HG03571 (cell line): ENCODE results near the gene CLK4.
A peak's percentile ranks its signal among the peaks of the same experiment; 100 is the strongest.

Experiments used
- ATAC-seq: cut with Tn5 transposase; IDR thresholded peaks from one replicate; pipeline ENCODE4 v1.9.1; 2021; ENCODE audit not compliant: unreplicated experiment

The CLK4 gene

DNA sequence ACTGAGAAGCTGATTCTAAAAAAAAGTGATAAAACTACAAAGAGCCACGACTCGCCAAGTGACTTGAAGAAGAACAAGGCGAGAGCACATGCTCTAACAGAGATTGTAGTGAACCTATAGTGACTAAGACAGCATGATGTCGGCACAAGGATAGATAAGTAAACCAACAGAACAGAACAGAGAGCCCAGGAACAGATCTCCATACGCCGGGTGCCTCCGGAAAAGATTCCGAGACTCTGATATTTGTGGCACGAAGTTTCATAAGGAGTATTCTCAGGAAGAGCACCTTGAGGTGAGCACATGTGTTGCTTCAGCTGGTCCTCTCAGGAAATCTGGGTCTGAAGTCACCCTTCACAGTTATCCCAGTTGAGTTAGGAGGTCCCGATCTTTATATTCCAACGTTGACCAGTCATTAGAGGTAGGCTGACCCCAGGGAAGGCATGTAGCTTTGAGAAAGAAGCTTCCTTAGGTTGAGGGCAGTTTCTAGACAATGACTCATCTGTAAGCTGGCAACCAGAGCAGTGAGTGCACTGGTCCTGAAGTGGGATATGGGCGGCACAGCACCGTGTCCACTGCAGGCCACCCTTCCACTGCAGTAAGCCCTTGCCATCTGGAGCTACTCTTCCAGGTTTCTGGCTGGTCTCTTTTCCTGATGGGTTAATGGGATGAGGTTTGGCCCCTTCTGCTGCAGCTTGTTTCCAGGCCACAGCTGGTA is 13.6 kb upstream of the CLK4 start:
- no peak for ATAC-seq

DNA sequence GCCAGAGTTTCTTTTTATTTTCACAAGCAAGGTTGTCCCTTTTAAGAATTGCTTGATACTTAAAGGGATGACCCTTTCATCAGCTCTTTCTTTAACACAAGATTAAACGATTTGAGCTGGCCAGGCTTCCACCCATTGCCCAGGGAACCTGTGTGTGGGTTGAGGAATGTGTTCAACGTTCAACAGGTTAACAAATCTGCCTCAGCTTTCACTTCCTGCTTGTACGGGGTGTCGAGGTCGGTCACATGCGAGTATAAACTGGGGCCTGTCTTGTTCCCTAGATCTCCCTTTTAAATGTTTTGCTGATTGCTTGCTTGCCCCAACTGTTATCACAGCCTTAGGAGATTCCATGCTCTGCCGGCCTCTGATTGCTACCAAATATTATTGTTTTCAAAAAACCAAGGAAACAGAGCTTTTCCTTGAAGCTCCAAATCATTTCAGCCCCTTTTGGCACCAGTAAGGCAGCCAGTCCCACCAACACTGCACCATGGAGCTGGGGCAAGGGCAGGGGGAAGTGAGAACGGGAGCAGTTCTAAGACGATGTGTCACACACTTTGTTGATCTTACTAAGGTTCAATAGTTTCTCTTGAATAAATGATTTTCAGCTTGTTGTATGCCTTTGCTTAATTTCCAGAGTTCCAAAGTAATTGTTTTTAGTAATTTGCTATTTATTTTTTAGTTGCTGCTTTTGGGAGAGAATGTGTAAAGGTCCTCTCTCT is 10.7 kb upstream of the CLK4 start:
- no peak for ATAC-seq

DNA sequence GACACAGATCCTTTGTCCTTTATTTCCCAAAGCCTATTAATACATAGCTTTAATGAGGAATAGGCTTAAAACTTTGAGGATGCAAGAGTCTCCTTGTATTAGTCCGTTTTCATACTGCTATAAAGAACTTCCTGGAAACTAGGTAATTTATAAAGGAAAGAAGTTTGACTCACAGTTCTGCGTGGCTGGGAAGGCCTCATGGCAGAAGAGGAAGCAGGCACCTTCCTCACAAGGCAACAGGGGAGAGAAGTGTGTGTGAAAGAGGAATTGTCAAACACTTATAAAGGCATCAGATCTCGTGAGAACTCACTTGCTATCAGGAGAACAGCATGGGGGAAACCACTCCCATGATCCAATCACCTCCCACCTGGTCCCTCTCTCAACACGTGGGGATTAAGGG is 5.4 kb upstream of the CLK4 start:
- ATAC-seq, result no peak

DNA sequence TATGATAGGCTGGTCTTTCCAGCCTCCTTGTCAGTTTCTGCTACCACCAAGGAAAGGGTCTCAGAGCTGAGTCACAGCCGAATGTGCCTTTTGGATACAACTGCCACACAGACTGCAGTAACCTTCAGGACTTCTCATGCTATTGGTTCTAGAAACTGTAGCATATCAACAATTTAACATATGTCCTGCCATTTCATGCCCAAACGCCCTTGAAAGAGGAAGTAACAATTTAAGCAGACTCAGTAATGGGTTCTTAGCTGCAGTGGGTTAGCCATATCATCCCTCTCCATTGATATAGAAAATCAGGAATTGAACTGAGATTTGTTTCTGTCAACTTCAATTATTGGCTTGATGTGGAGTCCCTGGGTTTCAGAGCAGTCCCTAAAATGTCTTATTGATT is 4.1 kb upstream of the CLK4 start:
- ATAC-seq, result no peak

DNA sequence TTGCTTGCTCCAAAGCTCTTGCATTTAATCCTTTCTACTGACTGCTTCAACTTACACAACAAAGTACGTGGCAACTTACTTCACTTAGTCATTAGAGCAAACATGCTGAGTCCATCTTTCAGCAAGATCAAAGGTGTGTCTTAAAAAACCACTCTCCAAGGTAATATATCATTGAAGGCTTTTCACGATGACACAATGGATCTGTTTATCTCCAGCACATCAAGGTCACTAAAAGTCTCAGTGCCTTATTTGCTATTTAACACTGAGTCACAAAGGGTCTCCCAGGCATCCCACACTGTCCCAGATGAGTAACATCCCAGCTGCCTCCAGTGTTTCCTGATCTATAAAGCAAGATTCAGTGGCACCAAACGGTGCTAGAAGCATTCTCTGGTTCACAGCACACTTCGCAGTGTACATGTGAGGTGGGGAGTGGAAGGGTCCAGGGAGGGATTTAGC is 3.7 kb upstream of the CLK4 start:
- no peak for ATAC-seq

DNA sequence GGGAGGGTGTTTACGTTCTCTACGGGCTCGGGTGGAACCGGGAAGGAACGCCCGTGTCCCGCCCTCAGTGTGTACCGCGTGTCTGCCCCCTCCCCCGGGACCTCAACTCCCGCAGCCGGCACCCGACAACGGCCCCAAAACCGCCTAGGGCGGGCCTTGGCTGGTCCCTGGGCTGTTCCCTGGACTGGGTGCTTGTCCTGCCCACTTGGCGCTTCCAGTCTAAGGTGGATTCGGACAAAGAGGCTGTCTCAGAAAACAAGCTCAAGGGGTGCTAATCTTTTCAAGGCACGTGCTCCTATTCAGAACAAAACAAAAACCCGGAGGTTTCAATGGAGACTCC is 379 bp upstream of the CLK4 start:
- peak; percentile 12 for ATAC-seq

DNA sequence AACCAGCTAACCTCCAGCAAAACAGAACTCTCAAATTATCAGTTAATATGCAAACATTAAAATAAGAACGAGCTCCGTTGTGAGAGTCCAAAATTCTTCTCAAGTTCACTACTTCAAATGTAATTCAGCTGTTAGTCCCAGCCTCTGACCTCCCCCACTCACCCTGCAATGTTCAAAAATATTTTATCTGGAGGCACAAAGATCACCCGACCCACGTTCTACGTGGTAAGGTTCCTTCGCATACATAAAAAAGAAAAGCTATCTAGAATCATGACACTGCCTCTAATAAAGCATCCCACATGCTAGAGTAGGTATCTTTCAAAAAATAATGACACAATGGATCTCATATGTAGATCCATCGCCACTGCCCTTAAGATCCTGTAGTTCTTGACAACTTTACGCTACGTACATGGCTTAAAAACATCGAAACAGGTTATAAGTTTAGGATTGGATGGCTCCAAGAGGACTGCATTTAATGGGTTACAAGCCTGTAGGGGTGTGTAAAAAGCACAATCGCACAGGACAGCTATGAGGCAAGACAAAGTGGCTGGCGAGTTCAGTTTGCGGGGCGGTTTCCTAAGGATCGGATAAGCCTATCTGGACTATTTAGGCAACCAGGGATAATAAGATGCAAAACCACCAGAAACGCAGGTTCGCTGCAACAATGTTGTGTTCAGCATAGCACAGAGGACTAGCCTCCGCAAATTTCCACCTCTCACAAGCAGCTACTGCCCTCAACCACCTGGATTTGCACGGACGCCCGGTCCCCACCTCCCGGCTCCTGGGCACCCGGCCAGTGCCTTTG is 969 bp downstream of the CLK4 start:
- peak; percentile 9 for ATAC-seq

DNA sequence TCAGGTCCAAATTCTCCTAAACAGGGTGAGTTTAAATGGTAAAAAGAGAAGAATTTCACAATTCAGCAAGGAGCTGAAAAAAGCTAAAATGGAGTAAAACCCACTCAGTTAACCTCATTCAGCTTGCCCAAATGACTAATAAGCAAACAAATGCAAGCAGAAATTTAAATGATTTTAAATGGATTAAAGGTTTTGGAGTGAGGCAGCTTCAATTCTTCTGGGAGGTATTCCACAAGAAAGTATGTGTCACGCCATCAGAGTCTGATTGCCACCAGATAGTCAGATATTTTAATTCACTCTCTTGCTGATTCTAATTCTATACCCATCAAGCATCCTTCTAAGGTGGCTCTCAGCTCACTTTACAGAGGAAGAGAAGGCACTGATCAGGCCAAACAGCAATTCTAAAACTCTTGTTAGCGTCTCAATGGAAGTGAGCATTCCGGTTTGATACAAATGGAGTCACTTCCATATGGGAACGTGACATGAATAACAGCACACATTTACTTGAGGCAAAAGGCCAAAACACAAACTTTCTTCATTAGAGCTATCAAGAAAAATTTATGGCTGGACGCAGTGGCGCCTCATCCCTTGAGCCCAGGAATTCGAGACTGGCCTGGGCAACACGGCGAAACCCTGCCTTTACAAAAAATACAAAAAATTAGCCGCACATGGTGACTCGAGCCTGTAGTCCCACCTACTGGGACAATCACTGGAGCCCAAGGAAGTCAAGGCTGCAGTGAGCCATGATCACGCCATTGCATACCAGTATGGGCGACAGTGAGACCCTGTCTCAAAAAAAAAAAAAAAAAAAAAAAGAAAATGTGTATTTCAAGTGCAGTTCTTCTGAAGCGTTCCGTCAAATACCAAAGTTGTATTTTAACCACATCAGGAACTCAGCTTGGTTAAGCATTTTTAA is 2.0 kb downstream of the CLK4 start:
- no peak for ATAC-seq

DNA sequence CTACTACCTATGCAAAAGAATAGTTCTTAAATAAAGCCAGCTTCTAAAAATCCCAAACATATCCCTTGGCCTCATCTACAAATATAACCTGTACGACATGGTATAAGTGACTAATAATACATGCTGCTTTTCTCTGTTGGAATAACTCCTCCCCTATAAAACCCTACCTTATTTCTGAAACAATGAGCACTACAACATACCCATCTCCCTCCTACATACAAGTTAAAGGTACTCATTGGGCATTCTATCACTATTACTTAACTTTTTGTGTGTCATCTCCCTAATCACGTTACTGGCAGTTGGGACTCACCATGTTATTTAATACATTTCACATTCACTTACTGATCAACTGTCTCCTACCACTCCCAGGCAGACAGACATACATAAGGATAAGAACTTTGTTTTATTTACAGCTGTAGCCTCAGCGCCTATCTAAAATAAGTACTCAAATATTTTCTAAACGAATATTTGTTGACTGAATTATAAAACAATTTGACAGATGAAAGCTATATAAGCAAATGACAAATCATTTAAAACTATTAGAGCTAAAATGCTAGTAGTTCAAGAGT is 4.1 kb downstream of the CLK4 start:
- ATAC-seq, result no peak

DNA sequence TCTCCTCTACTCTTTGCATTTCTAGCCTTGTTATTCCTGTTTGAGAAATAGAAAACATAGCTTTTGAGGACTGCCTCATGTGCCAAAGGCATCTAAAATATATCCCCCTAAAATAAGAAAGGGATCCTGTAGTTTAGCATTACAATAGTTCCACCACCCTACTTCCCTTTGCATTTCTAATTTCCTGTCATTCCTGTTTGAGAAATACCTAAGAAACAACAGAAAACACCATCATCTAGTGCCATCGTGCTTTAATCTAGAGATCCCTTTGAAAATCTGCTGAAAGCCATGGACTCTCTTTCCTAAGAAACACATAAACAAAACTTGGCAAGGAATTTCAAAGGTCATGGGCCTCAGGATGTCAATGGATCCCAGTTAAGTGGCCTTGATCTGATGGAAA is 7.5 kb downstream of the CLK4 start:
- no peak for ATAC-seq

DNA sequence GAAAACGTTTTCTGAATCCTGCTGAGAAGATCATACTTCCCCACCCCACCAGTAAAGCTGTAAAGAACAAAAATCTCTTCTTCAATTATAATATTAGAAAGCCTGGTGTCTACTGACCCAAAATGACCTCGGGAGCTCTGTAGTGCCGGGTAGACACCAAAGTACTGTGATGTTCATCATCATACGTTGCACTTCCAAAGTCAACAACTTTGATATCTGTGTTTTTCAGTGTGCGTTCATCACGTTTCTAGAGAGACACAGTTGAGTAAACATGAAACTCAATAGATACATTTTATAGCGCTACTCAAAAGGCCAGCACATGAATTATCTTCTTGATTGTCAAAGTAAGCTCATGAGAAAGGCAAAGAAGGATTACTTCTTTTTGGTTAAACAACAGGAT is 14.6 kb downstream of the CLK4 start:
- ATAC-seq, result no peak

DNA sequence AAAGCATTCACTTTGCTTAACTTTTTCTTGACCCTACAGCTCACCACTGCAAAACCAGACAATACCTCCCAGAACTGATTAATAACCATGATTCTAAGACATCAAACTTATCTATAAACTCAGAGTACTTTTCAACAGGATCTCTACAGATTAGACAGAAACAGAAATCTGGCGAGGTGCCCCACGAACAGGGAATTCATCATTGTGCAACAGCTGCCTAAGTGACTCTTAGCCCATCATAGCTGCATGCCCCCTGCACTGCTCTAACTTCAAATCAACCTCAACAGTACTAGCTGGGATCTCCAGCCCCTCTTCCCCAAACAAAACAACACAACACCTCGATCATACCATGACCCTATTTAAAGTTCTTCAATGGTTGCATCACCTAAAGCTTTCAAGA is 20.6 kb downstream of the CLK4 start:
- ATAC-seq, result no peak

DNA sequence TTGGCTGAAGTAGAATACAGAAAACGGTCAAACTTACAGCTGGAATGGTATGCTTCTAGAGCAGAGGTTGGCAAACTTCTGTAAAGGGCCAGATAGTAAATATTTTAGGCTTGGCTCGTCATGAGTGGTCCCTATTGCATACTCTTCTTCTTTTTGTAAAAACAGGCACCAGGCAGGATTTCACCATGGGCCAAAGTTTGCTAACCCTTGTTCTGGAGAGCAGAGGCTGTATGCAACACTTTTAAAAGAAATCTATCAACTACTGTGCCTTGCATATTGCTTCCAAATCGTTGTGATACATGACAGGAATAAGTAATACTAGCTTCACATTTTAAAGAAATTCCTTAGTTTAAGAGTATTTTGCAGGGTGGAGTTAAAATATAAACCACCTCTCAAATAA is 21.1 kb downstream of the CLK4 start:
- no peak for ATAC-seq

DNA sequence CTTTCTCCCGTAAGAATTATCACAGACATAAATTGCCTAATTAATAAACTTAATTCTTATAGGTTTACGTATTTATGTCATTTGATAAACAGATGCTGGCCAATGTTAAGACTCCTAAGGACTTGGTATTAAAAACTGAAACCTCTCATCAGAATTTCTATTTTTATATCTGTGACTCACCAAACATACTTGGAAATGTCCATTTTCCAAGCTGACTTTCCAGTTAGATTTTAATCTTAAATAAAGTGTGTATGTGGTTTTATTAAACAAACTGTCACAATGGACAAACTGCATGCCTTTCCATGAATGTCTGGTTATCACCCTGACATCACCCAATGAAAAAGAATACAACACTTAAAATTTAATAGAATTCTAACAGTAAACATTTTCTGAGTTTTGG is 24.1 kb downstream of the CLK4 start:
- no peak for ATAC-seq

DNA sequence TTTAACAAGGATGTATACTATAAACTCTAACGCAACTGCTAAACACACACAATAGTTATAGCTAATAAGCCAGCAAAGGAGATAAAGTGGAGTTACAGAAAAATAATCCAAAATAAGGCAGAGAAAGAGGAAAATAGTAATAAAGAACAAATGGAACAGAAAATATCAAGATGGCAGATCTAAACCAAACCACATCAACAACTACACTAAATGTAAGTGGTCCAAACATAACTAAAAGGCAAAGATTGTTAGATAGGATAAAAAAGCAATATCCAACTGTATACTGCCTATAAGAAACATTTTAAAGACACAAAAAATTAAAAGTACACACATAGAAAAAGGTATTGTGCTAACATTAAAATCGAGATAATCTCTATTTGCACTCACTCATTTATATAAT is 31.1 kb downstream of the CLK4 start:
- ATAC-seq, result no peak

DNA sequence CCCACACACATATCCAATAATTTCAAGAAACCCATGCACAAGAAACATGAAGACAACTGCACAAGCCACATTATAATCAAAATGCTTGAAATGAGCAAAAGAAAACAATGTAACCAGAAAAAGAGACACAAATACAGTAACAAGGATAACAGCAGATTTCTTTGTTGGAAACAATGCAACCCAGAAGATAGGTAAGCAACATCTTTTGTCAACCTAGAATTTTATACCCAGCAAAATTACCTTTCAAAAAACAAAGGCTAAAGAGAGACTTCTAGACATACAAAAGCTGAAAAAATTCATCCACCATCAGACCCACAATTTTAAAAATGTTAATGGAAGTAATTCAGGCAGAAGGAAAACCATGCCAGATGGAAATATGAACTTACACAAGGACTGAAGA is 31.7 kb downstream of the CLK4 start:
- no peak for ATAC-seq

DNA sequence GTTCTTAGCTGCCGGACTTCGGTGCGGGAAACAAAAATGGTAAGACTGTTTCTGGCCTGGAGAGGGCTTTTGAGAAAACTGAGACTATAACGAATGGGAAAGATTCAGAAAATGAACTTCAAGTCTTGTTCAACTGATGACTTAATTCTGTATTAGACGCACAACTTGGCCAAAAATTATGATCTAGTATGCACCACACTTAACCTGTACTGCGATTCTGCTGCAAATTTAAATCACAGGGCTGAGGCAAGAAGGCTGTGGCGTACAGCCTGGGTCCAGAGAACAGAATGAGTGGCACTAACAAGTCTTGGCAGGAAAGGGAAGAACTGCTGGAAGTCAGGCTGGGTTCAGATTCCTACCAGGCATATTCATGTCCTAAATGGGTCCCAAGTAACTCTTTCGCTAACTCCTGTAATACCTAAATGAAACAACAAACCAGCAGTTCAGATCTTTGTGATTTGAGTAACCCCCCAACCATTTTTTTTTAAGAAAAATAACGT is 35.9 kb downstream of the CLK4 start:
- ATAC-seq, result no peak

DNA sequence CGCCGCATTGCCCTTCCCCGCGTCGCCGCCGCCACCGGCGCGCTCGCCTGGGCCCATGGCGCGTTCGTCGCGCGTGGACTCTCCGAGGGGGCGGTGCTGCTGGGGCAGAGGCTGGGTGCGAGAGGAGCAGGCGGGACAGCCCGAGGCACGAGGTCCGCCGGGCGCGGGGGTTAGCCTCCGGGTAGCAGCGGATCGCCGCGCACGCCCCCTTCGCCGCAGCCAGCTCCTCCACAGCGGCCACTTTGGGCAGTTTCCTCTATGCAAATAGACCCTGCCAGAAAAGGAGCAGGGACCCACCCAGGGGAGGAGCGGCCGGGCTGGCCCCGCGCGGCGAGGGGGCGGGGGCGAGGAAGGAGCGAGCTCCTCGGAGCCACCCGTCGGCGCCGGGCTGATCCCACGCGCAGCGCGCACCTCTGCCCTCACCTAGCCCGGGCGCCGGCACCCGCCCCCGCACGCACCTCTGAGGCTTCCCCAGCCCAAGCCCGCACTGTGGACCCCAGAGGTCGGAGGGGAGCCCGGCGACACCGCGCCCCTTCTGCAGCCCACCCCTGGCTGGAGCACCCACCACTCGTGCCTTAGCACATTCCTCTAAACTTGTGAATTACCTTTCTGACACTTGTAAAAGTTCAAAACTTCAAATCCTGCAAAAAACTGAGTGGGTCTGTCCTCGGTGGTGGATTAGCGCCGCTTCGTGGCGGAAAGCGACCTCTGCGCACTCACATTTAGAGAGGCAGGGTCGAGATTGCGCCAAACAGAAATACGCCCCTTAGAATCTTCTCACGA is 36.5 kb downstream of the CLK4 start, which contains the start of gene COL23A1:
COL23A1 (minus strand) TSS at position 253 of the 783 bp plus-strand sequence.
- ATAC-seq, result no peak
